OCI-LY1 (cell line): Measurements from ENCODE around the gene SLC39A11.

Experiments used
- CTCF ChIP-seq: fragments of 200-600 bp; sonication (generic), shearing (Covaris generic); IDR thresholded peaks from 2 replicates; pipeline ENCODE4 v1.5.1; 2017; ENCODE audit warnings: mild to moderate bottlenecking, antibody characterized with exemption, low read length, moderate library complexity, mixed read lengths
- EZH2 ChIP-seq: fragments of 200-600 bp; sonication (generic), shearing (Covaris generic); IDR thresholded peaks from 2 replicates; pipeline ENCODE4 v1.8.0; 2017; ENCODE audit warnings: borderline replicate concordance, mixed run types, mild to moderate bottlenecking, antibody characterized with exemption, low read length, moderate library complexity, mixed read lengths

DNA sequence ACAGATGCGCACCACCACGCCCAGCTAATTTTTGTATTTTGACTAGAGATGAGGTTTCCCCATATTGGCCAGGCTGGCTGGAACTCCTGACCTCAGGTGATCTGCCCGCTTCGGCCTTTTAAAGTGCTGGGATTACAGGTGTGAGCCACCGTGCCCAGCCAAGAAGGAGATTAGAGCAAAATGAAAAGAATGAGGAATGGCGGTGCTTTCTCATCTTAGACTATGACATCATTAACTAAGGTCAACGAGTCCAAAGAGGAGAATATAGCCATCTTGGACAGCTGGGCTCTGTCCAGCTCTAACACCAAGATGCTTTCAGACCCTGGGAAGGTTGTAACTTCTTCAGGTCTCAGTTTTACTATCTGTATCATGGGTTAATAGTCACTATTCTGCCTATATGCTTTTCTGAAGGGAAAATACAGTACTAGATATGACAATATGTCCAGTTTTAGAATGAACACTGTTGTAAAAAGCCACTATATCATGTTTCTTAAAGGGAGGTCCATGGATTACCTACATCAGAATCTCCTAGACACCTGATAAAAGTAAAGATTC lies 76.7 kb downstream of the SLC39A11 start:
- no peak for TF ChIP-seq CTCF
- no peak for TF ChIP-seq EZH2
